ENCODE measurements around the gene PRICKLE2.

Gene PRICKLE2

DNA sequence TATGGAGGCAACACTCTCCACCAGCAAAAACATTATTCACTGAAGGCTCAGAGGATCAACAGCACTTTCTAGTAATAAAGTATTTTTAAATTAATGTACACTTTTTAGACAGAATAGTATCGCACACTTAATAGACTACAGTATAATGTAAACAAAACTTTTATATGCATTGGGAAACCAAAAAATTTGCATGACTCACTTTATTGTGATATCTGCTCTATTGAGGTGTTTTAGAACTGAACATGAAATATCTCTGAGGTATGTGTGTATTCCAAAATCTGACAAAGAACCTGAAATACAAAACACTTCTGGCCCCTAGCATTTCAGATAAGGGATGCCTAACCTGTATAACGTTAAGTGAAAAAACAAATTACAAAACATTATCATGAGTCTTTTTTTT is 99.7 kb downstream of the PRICKLE2 start:
- no peak for DNase-seq

DNA sequence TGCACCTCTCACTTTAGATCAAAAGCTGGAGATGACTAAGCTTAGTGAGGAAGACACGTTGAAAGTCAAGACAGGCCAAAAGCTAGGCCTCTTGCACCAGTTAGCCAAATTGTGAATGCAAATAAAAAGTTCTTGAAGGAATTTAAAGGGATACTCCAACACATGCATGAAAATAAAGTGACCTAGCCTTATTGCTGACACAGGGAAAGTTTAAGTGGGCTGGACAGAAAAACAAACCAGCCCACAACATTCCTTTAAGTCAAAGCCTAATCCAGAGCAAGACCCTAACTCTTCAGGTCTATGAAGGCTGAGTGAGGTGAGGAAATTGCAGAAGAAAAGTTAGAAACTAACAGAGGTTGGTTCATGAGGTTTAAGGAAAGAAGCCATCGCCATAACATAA is 101.3 kb downstream of the PRICKLE2 start:
- DNase-seq = no peak

DNA sequence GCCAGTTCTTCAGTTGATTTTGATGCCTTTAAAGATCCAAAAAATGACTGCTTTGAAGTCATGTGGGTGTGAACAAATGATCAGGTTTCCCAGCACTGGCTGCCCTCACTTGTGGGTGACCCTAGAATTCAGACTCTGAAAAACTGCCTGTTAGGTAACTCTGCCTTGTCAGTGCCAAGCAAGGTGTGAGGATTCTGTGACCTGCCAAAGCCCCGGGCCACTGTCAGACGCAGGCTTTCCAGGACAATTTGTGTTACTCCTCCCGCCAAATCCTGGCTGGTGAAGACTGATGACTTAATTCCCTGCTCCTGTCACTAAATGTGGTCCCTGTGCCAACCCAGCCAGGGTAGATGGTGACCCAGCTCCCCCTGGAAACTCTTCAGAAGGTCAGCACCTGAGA is 102.8 kb downstream of the PRICKLE2 start:
- no peak for DNase-seq

DNA sequence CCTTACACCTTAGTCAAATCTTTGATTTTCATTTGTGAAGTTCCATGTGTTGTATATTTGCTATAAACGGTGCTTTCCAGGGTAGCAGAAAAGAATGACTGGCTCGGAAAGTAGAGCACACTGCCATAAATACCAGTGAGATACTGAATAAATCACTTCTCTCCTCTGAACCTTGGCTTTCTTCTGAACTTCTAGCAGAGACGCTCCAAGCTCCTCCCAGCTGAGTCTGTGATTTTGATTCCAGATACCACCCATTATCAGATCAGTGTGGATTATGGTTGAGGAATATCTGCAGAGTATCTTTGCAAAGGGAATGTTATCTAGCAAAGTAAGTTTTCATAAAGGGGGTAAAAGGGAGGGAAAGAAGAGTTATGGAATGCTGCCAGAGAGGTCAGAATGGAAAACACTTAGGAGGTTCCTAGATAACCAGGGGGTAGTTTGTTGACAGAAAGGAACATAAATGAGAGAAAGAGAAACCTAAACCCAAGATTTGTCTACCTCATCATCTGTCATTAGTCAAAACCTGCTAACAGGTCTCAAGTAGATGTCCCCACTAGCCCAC is 103.4 kb downstream of the PRICKLE2 start:
- no peak for DNase-seq

DNA sequence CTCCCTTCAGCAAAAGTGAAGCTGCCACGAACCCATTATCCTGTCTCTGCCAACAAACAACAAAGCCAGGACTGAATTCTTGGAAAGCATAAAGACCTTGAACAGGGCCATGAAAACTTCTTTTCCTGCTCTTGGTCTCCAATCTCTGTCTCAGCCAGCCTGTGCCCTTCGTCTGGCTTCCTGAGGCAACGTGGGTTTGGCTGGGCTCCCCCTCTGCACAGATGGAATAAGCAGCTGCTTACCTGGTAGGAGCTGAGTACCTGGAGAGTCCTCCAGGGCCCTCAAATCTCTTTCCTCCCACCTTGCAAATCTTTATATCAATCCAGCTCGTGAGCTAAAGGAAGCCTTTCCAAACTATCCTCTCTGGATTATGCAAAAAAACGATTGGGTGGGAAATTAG is 104.4 kb downstream of the PRICKLE2 start:
- DNase-seq = no peak

DNA sequence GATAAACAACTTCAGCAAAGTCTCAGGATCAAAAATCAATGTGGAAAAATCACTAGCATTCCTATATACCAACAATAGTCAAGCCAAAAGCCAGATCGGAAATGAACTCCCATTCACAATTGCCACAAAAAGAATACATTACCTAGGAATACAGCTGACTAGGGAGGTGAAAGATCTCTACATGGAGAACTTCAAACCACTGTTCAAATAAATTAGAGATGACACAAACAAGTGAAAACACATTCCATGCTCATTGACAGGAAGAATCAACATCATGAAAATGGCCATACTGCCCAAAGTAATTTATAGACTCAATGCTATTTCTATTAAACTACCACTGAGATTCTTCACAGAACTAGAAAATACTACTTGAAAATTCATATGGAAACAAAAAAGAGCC is 107.8 kb downstream of the PRICKLE2 start:
- no peak for DNase-seq

DNA sequence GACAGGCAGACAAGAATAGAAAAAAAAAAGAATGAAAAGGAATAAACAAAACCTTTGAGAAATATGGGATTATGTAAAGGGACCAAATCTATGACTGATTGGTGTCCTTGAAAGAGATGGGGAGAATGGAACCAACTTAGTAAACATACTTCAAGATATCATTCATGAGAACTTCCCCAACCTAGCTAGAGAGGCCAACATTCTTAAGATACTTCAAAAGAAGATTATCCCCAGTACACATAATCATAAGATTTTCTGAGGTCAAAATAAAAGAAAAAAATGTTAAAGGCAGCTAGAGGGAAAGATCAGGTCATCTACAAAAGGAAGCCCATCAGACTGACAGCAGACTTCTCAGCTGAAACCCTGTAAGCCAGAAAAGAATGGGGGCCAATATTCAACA is 110.6 kb downstream of the PRICKLE2 start:
- DNase-seq = no peak

DNA sequence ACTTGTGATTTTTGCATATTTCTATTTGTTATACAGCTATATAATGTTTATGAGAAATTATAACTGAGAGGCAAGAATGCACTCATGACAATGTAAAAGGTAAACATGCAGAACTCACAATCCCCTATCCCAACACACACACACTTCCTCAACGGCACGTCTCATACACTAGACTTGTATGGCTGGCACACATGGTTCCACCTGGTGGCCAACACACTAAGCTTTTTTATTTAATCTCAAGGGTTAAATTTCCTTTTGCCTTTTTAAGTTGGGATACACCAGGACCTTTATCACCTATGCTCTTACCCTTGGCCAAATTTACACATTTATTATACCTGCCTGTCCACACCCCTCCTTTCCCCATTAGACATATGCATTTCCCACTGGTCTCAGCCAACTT is 113.4 kb downstream of the PRICKLE2 start:
- no peak for DNase-seq

DNA sequence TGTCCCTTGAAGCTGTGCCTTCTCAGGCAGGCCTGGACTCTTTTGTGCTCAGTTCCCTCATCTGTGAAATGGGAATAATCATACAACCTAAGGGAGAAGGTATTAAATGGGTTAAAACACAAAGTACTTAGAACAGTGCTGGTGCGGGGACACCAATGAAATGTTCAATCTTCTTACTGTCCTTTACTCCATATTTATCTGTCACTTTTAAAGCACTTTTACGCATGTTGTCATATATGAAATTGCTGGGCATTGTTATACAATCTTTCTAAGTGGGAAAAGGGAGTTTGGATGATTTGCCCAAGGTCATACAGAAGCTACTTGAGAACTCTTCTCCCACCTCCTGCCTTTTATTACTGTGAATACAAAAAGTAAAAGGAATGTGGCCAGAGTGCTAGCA is 114.2 kb downstream of the PRICKLE2 start:
- no peak for DNase-seq

DNA sequence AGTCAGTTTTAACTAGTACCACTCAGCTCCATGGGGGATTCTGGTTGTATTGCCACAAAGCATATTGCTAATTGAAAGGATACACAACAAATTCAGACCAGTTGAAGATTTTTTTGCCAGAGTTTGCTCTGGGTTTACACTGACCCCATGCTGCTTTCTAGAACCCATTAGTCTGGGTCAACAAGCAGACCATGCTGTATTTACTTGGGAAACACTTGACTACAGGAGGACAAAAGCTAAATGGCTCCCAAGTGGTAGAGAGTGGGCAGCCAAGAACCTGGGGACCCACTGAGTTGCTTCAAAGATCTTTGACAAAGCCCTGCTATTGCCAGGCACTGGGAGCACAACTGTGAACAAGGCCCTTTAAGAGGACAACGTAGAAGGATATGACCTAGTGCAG is 115.2 kb downstream of the PRICKLE2 start:
- DNase-seq = no peak

DNA sequence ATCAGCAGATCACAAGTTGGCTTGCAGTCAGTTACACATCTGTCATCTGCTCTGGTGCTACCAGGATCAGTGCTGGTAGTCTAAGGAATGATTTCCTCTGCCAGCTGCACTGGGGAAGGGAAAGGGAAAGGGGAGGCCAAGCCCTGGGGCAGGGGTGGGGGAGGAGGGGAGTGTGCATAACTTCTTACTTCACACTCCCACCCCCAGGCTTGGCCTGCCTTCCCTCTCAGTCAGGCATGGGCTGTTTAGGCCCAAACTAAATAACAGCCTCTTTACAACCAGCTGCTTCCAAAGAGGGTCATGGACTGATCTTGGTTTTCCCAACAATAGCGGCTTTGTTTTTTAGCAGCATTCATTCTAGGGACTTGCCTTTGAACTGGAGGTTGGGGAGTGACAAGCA is 115.8 kb downstream of the PRICKLE2 start:
- no peak for DNase-seq

DNA sequence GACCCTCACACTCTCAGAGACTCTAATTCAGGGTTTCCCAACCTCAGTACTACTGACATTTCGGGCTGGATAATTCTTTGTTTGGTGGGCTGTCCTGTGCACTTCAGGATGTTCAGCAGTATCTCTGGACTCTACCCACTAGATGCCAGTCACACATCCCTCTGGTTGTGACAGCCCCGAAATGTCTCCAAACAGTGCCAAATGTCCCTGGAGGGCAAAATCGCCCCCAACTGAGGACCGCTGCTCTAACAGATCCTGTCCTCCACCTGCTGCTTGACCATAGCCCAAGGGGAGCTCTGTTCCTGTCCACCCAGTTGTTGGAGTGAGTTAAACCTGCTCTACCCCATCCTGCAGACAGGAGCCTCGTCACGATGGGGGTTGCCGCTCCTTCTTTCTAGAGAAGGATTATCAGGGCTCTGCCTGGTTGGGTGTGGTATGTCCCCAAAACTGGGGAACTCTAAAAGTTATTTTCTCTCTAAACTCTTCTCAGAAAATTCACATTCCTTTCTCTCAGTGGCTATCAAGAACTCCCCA is 116.4 kb downstream of the PRICKLE2 start:
- no peak for DNase-seq

DNA sequence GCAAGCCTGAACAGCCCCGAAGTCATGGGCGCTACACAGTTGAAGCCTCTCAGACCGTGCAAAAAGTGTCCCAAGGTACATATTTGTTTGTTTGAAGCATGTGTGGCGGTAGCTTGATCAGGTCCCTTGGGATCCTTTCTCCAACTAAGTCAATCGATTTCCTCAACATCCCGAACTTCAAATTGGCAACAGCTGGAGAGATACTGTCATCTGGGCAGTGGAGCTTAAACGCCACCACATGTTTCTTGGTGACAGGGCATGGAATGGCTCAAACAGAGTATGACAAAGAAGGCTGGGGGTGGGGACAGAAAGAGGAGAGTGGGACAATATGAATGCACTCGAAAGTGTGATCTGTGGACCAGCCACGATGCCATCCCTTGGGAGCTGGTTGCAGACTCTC is 117.0 kb downstream of the PRICKLE2 start:
- no peak for DNase-seq

DNA sequence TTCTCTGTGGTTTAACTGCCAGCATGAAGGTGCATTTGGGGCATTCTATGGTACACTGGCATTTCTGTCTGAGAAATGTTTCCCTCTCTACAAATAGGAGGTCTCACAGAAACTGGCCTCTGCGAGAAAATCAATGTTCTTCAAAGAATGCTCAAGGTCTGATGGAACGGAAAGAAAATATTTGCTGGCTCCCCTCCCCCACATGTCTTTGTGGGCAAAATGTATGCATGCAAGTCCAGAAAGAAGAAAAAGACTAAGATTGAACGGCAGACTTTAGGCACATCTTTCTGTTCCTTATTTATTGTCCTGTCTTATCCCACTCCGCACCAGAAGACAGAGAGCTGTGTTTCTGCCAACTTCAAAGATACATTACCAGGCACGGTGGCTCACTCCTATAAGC is 118.1 kb downstream of the PRICKLE2 start:
- DNase-seq = no peak

DNA sequence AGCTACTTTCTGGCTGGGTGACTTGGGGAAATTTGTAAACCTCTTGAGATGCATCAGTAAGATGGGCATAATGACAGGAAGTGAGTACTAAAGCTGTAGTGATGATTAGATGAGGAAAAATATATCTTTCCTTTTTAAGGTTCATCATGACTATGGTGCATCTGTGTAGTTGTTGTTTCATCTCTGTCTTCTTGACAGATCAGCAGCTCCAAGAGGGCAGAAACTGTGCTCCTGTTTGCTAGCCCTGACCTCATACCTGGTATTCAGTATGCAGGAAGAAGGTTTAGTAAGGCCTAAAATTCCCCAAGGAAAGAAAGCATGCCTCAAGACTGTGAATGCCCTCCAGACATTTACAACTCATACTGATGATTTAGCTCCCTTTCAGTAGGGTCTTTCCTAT is 119.5 kb downstream of the PRICKLE2 start:
- no peak for DNase-seq

DNA sequence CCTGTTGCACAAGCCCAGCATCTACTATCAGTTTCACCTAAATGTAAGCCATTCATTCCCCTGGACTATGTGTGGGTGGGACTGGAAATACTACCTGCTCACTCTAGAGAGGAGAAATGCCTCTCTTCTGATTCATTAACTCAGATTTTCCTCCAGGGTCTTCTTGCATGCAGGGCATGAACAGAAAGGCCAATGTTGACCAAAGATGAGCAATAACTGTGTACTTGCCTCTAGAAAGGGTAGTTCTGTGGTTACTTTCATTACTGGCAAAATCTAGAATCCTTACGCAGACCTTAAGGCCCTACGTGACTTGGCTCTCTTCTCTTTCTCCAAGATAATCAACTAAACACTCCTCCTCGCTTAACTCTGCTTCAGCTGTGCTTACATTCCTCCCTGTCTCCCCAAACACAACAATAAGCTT is 120.6 kb downstream of the PRICKLE2 start:
- DNase-seq = no peak

DNA sequence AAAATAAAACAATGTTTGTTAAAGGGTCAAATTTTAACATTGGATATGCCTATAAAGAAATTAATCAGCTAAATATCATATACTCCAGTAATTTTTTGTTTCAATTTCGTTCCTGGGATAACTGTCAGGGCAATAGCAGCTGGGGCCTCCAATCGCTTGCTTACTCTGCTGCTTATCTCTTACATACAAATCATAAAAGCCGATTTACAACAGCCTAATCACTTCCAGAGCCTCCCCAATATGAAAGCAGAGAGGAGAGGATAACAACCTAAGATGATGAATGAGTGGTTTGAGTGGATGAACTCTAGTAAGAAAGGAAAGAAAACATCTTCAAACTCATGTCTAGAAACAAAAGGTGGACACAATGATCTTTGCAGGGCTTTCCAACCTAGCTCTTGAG is 121.3 kb downstream of the PRICKLE2 start:
- DNase-seq = no peak

DNA sequence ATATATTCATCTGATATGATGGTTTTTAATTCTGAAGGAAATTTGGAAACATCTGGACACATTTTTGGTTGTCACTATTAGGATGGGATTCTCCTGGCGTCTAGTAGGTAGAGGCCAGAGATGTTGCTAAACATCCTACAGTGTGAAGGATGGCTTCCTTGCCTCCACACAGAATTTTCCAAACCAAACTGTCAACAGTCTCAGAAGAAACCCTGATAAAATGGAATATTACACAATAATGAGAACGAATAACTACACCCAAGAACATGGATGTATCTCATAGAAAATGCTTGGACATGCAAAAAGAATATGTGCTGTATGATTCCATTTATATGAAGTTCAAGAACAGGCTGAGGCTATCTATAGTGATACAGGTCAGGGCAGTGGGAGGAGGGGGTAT is 122.1 kb downstream of the PRICKLE2 start:
- DNase-seq = no peak

DNA sequence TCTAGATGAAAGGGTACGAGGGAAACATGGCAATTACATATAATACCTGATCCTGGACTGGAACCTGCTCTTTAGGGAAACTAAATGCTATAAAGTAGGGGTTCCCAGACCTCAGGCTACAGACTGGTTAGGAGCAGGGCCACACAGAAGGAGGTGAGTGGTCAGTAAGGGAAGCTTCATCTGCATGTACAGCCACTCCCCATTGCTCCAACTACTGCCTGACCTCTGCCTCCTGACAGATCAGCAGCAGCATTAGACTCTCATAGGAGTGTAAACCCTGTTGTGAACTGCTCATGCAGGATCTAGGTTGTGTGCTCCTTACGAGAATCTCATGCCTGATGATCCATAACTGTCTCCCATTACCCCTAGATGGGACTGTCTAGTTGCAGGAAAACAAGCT is 123.1 kb downstream of the PRICKLE2 start:
- no peak for DNase-seq

DNA sequence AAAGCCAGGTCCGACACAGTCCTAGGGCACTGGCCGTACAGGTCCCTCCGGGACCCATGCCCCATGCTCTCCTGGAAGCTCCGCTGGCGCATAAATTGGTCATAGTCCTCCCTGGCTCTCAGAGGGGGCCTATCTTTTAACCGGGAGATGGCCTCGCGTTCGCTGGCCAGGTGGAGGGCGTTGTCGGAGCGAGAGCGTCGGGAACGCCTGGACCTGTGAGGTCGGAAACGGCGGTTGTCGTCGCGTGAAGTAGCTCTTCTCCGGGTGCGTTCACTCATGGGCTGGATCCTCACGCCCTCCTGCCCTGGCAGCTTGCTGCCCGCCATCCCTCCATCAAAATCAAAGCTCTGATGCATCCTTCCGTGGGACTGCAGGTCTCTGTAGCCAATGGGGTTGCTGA is 126.0 kb downstream of the PRICKLE2 start:
- DNase-seq = no peak

DNA sequence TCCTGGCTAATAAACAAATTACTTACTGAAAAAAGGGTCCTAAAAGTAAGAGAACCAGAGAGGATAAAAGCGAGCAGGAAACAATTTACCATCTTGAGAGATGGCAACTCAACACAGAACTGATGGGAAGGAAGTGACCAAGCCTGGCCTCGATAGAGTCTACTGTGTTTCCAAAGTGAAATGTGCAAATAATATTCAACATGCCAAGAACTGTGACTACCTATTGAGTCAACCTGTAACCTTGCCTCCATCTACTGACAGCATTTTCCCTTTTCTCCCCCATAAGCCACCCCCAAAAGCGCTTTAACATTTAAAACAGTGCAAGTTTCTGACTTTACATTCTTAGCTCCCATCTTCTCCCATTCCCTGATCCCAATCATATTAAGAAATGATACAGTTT is 126.6 kb downstream of the PRICKLE2 start:
- no peak for DNase-seq

DNA sequence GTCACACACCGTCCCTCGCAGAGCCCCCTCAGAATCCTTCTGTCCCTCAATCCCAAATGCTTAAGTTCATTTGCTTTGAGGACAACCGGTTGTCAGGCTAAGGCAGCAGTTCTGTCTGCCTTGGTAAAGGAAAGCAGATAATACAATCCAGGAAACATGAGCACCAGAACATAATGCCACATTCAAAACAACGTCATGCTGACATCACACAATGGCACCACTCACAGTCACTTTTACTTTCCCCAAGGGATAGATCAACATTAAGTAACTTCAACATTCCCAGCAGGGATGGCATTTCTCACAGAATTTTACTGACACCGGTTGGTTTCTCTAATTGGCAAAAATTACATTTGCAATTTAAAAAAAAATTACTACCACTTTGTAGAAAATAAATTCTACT is 127.3 kb downstream of the PRICKLE2 start:
- DNase-seq = no peak

DNA sequence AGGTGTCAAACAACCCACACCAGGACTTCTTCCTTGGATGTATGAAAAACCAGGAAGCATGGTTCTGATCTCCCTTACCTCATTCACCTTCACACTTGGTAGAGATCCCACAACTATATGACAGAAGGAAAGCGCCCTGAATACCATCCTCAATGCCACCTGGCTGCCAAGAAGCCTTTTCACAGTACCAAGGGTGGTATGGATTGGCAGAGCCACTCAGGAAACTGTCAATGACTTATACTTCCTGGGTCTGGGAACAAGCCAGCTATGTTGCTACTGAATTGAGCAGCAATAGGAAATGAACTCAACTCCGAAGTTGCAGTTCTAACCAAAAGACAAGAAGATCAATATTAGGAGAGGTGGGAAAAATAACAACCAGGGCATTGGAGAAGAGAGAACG is 129.5 kb downstream of the PRICKLE2 start:
- no peak for DNase-seq

DNA sequence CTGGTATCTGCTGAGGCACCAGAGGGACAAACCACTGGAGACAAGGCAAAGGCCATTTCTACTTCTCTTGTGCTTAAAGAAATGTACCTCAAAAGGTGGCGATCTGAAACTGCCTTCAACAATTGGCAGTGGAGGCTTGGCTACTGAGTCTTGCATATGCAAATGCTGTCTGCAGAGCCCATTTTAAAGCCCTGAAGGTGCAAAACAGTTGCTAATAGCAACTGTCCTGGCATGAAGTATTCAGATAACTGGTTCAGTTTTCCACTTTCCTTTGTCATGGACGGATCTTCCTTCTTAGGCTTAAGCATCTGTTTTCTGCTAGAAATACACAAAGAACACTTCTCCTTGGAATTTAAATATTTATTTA is 130.6 kb downstream of the PRICKLE2 start:
- no peak for DNase-seq

DNA sequence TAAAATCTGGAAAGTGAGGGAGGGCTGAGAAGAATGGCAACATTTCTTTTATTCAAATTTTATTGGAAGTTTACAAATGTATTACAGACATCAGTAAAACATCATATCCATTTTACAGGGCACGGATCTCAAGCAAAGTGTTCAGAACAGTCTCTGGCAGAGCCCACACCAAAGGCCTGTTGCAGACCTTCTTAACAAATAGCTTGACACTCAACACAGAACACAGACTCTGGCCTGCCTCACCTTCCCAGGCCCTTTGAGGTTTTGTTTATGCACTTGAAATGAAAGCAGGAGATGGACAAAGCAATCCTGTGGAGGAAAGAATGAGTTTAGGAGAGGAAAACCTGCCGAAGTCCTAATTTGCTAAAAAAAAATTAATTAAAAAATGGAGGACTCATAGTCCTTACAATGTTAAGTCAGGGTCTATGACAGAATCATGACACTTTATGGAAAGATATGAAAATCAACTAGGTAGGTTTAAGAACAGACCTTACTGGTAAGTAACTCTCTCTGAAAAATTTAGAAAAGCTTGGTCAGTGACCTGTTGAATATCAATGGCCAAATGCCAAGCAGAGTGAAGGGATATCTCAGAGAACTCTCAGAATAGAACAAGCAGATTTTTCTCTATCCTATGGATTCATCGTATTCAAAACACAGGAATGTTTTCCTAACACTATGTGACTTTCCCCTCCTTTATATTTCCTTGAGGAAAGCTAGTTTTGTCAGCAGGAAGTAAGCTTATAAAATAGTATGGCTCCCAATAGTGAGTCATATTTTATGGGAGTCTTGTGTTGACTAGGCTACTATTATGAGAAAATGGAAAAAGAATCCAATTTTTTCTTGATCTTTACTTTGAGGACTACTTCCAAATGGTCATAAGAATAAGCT is 131.2 kb downstream of the PRICKLE2 start:
- DNase-seq = no peak

Data from activated CD4-positive, alpha-beta T cell treated with anti-CD3 and anti-CD28 coated beads, Interleukin-10, Interleukin-2, amounts not matched to agents 100 ng/mL and 50 ng/mL, durations not matched to agents 16 hours and 8 hours (primary cell).